H9 (cell line): ENCODE data around the gene PCSK1. TPM values are rescaled to one million over a fixed set of nuclear protein-coding genes. Genes with fewer than 3 reads are reported as not detected.

Experiments
- DNase-seq: peaks from one replicate; pipeline ENCODE4 v3.0.0-alpha.2; 2017
- H2AFZ ChIP-seq: one replicate; pipeline ENCODE4 v1.6.1; 2013; ENCODE audit warnings: mild to moderate bottlenecking, low read length, control low read depth, moderate library complexity
- H2AK5ac ChIP-seq: 2 replicates; pipeline ENCODE4 v1.6.1; 2013; ENCODE audit warnings: low read length, control low read depth, mixed read lengths; ENCODE audit not compliant: insufficient read length
- H2BK120ac ChIP-seq: one replicate; pipeline ENCODE4 v1.6.1; 2013; ENCODE audit warnings: low read depth, mild to moderate bottlenecking, low read length, control low read depth, inconsistent platforms; ENCODE audit not compliant: poor library complexity, severe bottlenecking
- H2BK12ac ChIP-seq: 2 replicates; pipeline ENCODE4 v1.6.1; 2013; ENCODE audit warnings: low read length, control low read depth, mixed read lengths, low read depth; ENCODE audit not compliant: insufficient read length
- H2BK15ac ChIP-seq: 2 replicates; pipeline ENCODE4 v1.6.1; 2013; ENCODE audit warnings: low read depth, low read length, control low read depth
- H2BK20ac ChIP-seq: one replicate; pipeline ENCODE4 v1.6.1; 2013; ENCODE audit warnings: low read depth, mild to moderate bottlenecking, low read length, control low read depth, inconsistent platforms; ENCODE audit not compliant: poor library complexity, severe bottlenecking
- H2BK5ac ChIP-seq: 2 replicates; pipeline ENCODE4 v1.6.1; 2013; ENCODE audit warnings: low read length, control low read depth, mixed read lengths; ENCODE audit not compliant: insufficient read length
- H3K14ac ChIP-seq: 2 replicates; pipeline ENCODE4 v1.6.1; 2013; ENCODE audit warnings: low read length, control low read depth; ENCODE audit not compliant: insufficient read depth
- H3K18ac ChIP-seq: 2 replicates; pipeline ENCODE4 v1.6.1; 2013; ENCODE audit warnings: low read depth, mild to moderate bottlenecking, mixed read lengths, low read length, control low read depth; ENCODE audit not compliant: insufficient read length
- H3K23ac ChIP-seq: 2 replicates; pipeline ENCODE4 v1.6.1; 2013; ENCODE audit warnings: low read length, control low read depth, mixed read lengths, low read depth; ENCODE audit not compliant: insufficient read length
- H3K23me2 ChIP-seq: 2 replicates; pipeline ENCODE4 v1.6.1; 2013; ENCODE audit warnings: low read depth, mild to moderate bottlenecking, mixed read lengths, low read length, control low read depth; ENCODE audit not compliant: insufficient read length, poor library complexity, severe bottlenecking
- H3K27ac ChIP-seq: 2 replicates; pipeline ENCODE4 v1.5.1; 2013; ENCODE audit warnings: low read length, control low read depth, mixed read lengths, low read depth; ENCODE audit not compliant: insufficient read length
- H3K27me3 ChIP-seq: 2 replicates; pipeline ENCODE4 v1.6.1; 2013; ENCODE audit warnings: low read length, control low read depth, inconsistent platforms; ENCODE audit not compliant: insufficient read depth
- H3K4ac ChIP-seq: 2 replicates; pipeline ENCODE4 v1.6.1; 2013; ENCODE audit warnings: low read depth, mild to moderate bottlenecking, control low read depth, inconsistent platforms, low read length, moderate library complexity
- H3K4me1 ChIP-seq: 2 replicates; pipeline ENCODE4 v1.6.1; 2013; ENCODE audit warnings: low read length, control low read depth, inconsistent platforms; ENCODE audit not compliant: insufficient read depth
- H3K4me2 ChIP-seq: 2 replicates; pipeline ENCODE4 v1.6.1; 2013; ENCODE audit warnings: low read length, control low read depth, mixed read lengths; ENCODE audit not compliant: insufficient read length, insufficient read depth
- H3K56ac ChIP-seq: 2 replicates; pipeline ENCODE4 v1.6.1; 2013; ENCODE audit warnings: low read depth, mild to moderate bottlenecking, mixed read lengths, low read length, control low read depth; ENCODE audit not compliant: insufficient read length
- H3K79me1 ChIP-seq: 2 replicates; pipeline ENCODE4 v1.6.1; 2013; ENCODE audit warnings: low read depth, mild to moderate bottlenecking, moderate library complexity, low read length, control low read depth, inconsistent platforms; ENCODE audit not compliant: insufficient read depth, poor library complexity, severe bottlenecking
- H3K79me2 ChIP-seq: 2 replicates; pipeline ENCODE4 v1.6.1; 2013; ENCODE audit warnings: low read length, control low read depth, inconsistent platforms; ENCODE audit not compliant: insufficient read depth
- H3K9ac ChIP-seq: 2 replicates; pipeline ENCODE4 v1.6.1; 2013; ENCODE audit warnings: low read length, control low read depth, mixed read lengths; ENCODE audit not compliant: insufficient read length; ENCODE audit errors: extremely low read depth
- H3K9me3 ChIP-seq: one replicate; pipeline ENCODE4 v1.6.1; 2013; ENCODE audit warnings: low read depth, low read length, inconsistent platforms; ENCODE audit not compliant: control insufficient read depth
- H3T11ph ChIP-seq: one replicate; pipeline ENCODE4 v1.6.1; 2013; ENCODE audit warnings: mild to moderate bottlenecking, low read length, control low read depth, inconsistent platforms
- H4K20me1 ChIP-seq: one replicate; pipeline ENCODE4 v1.6.1; 2013; ENCODE audit not compliant: control insufficient read depth, insufficient read length, insufficient read depth
- H4K5ac ChIP-seq: 2 replicates; pipeline ENCODE4 v1.6.1; 2013; ENCODE audit warnings: low read depth, mild to moderate bottlenecking, mixed read lengths, low read length, control low read depth; ENCODE audit not compliant: insufficient read length
- H4K8ac ChIP-seq: replicated peaks from 2 replicates; pipeline ENCODE4 v1.6.1; 2013; ENCODE audit warnings: low read length, control low read depth, mixed read lengths, low read depth; ENCODE audit not compliant: insufficient read length
- H4K91ac ChIP-seq: 2 replicates; pipeline ENCODE4 v1.6.1; 2013; ENCODE audit warnings: low read depth, mild to moderate bottlenecking, moderate library complexity, mixed read lengths, low read length, control low read depth; ENCODE audit not compliant: insufficient read length
- H3K27ac Mint-ChIP-seq, 3 experiments: 2 replicates in 2 of 3; 3 replicates in 1 of 3; pipeline ENCODE4 v1.8.0; 2020 to 2021; ENCODE audit warnings: mixed read lengths in 3 of 3, mild to moderate bottlenecking in 1 of 3, moderate library complexity in 1 of 3
- H3K27me3 Mint-ChIP-seq: 2 replicates; pipeline ENCODE4 v1.8.0; 2021; ENCODE audit warnings: low read depth, mild to moderate bottlenecking, moderate library complexity, mixed read lengths
- H3K36me3 Mint-ChIP-seq, 3 experiments: 2 replicates in 2 of 3; 3 replicates in 1 of 3; pipeline ENCODE4 v1.8.0; 2020 to 2021; ENCODE audit warnings: low read depth in 3 of 3, mixed read lengths in 3 of 3; ENCODE audit not compliant: insufficient read depth in 1 of 3
- H3K4me1 Mint-ChIP-seq, 2 experiments: 2 replicates each; pipeline ENCODE4 v1.8.0; 2020; ENCODE audit warnings: mixed read lengths in 2 of 2
- H3K4me3 Mint-ChIP-seq, 2 experiments: 2 replicates in 1 of 2; 3 replicates in 1 of 2; pipeline ENCODE4 v1.8.0; 2020 to 2021; ENCODE audit warnings: mild to moderate bottlenecking in 2 of 2, mixed read lengths in 2 of 2, moderate library complexity in 1 of 2
- H3K9me3 Mint-ChIP-seq, 2 experiments: 2 replicates in 1 of 2; 3 replicates in 1 of 2; pipeline ENCODE4 v1.8.0; 2020; ENCODE audit warnings: mild to moderate bottlenecking in 2 of 2, mixed read lengths in 2 of 2, moderate library complexity in 1 of 2
- CTCF ChIP-seq: fragments of 200-600 bp; sonication (generic); conservative IDR thresholded peaks from 3 replicates; pipeline ENCODE4 v1.8.0; 2021; ENCODE audit warnings: antibody characterized with exemption, mild to moderate bottlenecking
- WGBS: extraction: QIAGEN DNeasy Blood & Tissue Kit; methylation state at CpG from one replicate; pipeline ENCODE4 v1.1.7; 2013; ENCODE audit warnings: missing lambda C conversion rate, low lambda C conversion rate, mixed read lengths; ENCODE audit not compliant: insufficient read length; ENCODE audit errors: extremely low coverage; 5-methylcytosine and 5-hydroxymethylcytosine counted together
- total RNA-seq: library from RNA; stranded (reverse); gene quantifications from 2 replicates; pipeline ENCODE4 v1.2.1, GENCODE V29; 2021

Gene PCSK1
- total RNA-seq, 1 experiment from 2014 or later: 2.9 TPM

GRCh38 chr5:96342581-96342980, 90.5 kb downstream of the PCSK1 start:
- Histone ChIP-seq H4K91ac (no peak overlapping the region), H3K27ac (no peak overlapping the region), H3K4me2 (no peak overlapping the region), H3K4ac (no peak overlapping the region), H4K20me1 (no peaks in the 10 kb centered on the region), H3K79me2 (no peaks in the 10 kb centered on the region), H3K18ac (no peak overlapping the region), H4K5ac (no peak overlapping the region), H2BK120ac (no peak overlapping the region), H3K27me3 (no peaks in the 10 kb centered on the region), H3K9ac (no peak overlapping the region), H3K9me3 (no peaks in the 10 kb centered on the region), H2BK15ac (no peak overlapping the region), H3K79me1 (no peaks in the 10 kb centered on the region), H3K4me1 (no peaks in the 10 kb centered on the region), H2BK5ac (no peak overlapping the region), H3K56ac (no peak overlapping the region), H2AFZ (no peak overlapping the region), H2BK20ac (no peak overlapping the region), H4K8ac (no peak overlapping the region), H2AK5ac (no peak overlapping the region), H3K14ac (no peak overlapping the region), H2BK12ac (no peak overlapping the region), H3K23ac (no peak overlapping the region), H3T11ph (no peak overlapping the region), H3K23me2 (no peaks in the 10 kb centered on the region)
- Mint-ChIP-seq H3K36me3 (no peaks in the 10 kb centered on the region), H3K4me1 (peaks cover 8% of the 10 kb centered on the region in 2 experiments), H3K4me3 (no peak overlapping the region), H3K9me3 (no peaks in the 10 kb centered on the region), H3K27ac (no peak overlapping the region), H3K27me3 (no peaks in the 10 kb centered on the region)
- WGBS: no CpG with 5 or more reads among the region's 4 CpGs
- DNase-seq: no peak
- TF ChIP-seq CTCF: no peak

Other genes starting within 250 kb of the PCSK1 start
- 50.3 and 52.3 TPM in 2 replicates for gene CAST, start 229.1 kb upstream of the PCSK1 start, total RNA-seq